ENCODE results near the gene RGPD8. TPM values are rescaled to one million over a fixed set of nuclear protein-coding genes. Genes with fewer than 3 reads are reported as not detected.

The RGPD8 gene
- total RNA-seq, 6 donors from 2014 or later: 9.2 to 59.7 (median 20.4) TPM

DNA sequence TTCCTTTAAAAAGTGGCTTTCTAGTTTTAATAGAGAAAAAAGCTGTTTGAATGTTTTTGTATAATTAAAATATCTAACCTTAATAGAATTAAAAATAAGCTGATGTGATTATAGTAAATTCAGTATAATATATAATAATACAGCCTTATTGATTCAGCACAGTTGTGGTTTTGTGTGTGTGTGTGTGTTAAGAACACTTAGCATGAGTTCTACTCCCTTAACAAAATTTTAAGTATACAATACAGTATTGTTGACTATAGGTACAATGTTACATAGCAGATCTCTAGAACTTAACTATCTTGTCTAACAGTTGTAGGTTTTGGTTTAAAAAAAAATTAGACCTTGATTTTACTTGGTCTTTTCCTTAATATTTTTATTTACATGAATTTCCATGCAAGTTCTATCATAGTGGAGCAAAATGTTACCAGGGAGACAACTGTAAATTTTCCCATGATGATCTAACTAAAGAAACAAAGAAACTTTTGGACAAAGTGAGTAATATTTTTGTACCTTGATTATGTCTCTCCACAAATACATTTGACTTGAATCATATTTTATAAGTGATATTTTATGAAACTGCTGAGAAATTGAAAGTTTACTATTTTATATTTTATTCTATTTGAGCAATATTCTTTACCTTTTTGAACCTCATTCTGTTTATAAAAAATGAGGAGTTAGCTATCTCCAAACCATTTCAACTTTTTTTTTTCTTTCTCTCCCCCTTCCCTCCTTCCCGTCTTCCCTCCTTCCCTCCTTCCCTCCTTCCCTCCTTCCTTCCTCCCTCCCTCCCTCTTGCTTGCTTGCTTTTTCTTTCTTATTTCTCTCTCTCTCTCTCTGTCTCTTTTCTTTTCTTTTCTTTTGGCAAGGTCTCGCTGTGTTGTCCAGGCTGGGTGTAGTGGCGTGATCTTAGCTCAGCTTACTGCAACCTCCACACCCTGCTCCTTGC is 111.8 kb downstream of the RGPD8 start:
- TF ChIP-seq POLR2AphosphoS5 (IDR thresholded peaks at IDR 0.05) (no peak), POLR2A (IDR thresholded peaks at IDR 0.05) (no peak), EP300 (IDR thresholded peaks at IDR 0.05) (no peak)
- TF ChIP-seq, protein P1, sequence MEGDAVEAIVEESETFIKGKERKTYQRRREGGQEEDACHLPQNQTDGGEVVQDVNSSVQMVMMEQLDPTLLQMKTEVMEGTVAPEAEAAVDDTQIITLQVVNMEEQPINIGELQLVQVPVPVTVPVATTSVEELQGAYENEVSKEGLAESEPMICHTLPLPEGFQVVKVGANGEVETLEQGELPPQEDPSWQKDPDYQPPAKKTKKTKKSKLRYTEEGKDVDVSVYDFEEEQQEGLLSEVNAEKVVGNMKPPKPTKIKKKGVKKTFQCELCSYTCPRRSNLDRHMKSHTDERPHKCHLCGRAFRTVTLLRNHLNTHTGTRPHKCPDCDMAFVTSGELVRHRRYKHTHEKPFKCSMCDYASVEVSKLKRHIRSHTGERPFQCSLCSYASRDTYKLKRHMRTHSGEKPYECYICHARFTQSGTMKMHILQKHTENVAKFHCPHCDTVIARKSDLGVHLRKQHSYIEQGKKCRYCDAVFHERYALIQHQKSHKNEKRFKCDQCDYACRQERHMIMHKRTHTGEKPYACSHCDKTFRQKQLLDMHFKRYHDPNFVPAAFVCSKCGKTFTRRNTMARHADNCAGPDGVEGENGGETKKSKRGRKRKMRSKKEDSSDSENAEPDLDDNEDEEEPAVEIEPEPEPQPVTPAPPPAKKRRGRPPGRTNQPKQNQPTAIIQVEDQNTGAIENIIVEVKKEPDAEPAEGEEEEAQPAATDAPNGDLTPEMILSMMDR (IDR thresholded peaks at IDR 0.05): no peak
- H3K9me3 ChIP-seq: no peaks in the 10 kb centered on the region
- H3K27me3 ChIP-seq: no peaks in the 10 kb centered on the region
- DNase-seq (no peak), ATAC-seq (ENCODE audit: low FRiP score in 2 of 2) (no peak)
- H3K36me3 ChIP-seq: peaks cover 0 to 35% (median 10%) of the 10 kb centered on the region in 4 donors
- no peaks in the 10 kb centered on the region for H3K4me1 ChIP-seq
- H3K4me3 ChIP-seq: no peak overlapping the region
- 95 to 96% methylated on average over 3 of the region's 3 CpGs for WGBS, 2 donors
- no peak overlapping the region for H3K27ac ChIP-seq

Small RNAs within 50 kb of the gene (small RNA-seq; reads per million reads assigned to genes)
- gene AC115115.1: 0 reads per million in 4 donors

Other genes starting within 250 kb of the RGPD8 start
- gene ZC3H8, start 178.6 kb downstream of the RGPD8 start, total RNA-seq: 10 to 100 TPM in 3 of 6 donors, 1 to 10 TPM in 3; 4.3 to 92.2 (median 10.1) TPM
- gene ZC3H6, start 158.0 kb downstream of the RGPD8 start, total RNA-seq: 10 to 100 TPM in 3 of 6 donors, 1 to 10 TPM in 3; 4.8 to 18.5 (median 11.7) TPM
- gene TTL, start 48.5 kb upstream of the RGPD8 start, total RNA-seq: 10 to 100 TPM; 11.5 to 45.4 (median 27.8) TPM
- 10 to 100 TPM in 5 of 6 donors, 1 to 10 TPM in 1; 6.7 to 22.5 (median 14.6) TPM for gene POLR1B, start 108.8 kb upstream of the RGPD8 start, total RNA-seq
- gene CHCHD5, start 151.0 kb upstream of the RGPD8 start, total RNA-seq: 10 to 100 TPM; 13.6 to 44.9 (median 25.4) TPM
- gene SLC20A1, start 212.3 kb upstream of the RGPD8 start, total RNA-seq: 100 to 1,000 TPM in 1 of 6 donors, 10 to 100 TPM in 5; 22.9 to 105 (median 51.0) TPM

Data from upper lobe of left lung (tissue), 6 donors.